K562 (cell line): ENCODE measurements around the gene CTXN1. TPM values are rescaled to one million over a fixed set of nuclear protein-coding genes. Genes with fewer than 3 reads are reported as not detected.

Experiments
- DLX4 ChIP-seq: fragments of 250-450 bp; sonication (Bioruptor Pico); IDR thresholded peaks from 2 replicates; pipeline ENCODE4 v1.6.1; 2021; ENCODE audit warnings: mild to moderate bottlenecking
- E2F4 ChIP-seq: sonication (generic); formaldehyde crosslinking; IDR thresholded peaks from 2 replicates; pipeline ENCODE4 v1.8.0; 2022; ENCODE audit warnings: mild to moderate bottlenecking, low read depth, missing genetic modification reagents
- ELK3 ChIP-seq: fragments of 450-650 bp; formaldehyde crosslinking; IDR thresholded peaks from 2 replicates; pipeline ENCODE4 v1.4.0; 2020; ENCODE audit warnings: mild to moderate bottlenecking
- FOXO4 ChIP-seq: fragments of 450-650 bp; formaldehyde crosslinking; IDR thresholded peaks from 2 replicates; pipeline ENCODE4 v1.4.0; 2020; ENCODE audit warnings: mild to moderate bottlenecking, moderate library complexity
- HDAC1 ChIP-seq, 2 experiments: fragments of 450-650 bp; IDR thresholded peaks; 2 replicates each; pipeline ENCODE4 v1.6.1; 2016 to 2017; ENCODE audit warnings: inconsistent platforms in 1 of 2, mild to moderate bottlenecking in 1 of 2, moderate library complexity in 1 of 2
- HLTF ChIP-seq: fragments of 450-650 bp; IDR thresholded peaks from 2 replicates; pipeline ENCODE4 v1.6.1; 2016
- HMBOX1 ChIP-seq: sonication (generic); IDR thresholded peaks from 2 replicates; pipeline ENCODE4 v1.6.1; 2016
- HNRNPL ChIP-seq: fragments of 200-400 bp; formaldehyde crosslinking; IDR thresholded peaks from 2 replicates; pipeline ENCODE4 v1.6.1; 2017; ENCODE audit warnings: low read depth, mild to moderate bottlenecking, low read length
- MEF2D ChIP-seq: conservative IDR thresholded peaks from 2 replicates; pipeline ENCODE4 v1.6.1; 2016; ENCODE audit warnings: low read depth, missing genetic modification characterization, missing compliant biosample characterization
- MXD1 ChIP-seq: fragments of 250-450 bp; sonication (Bioruptor Pico); IDR thresholded peaks from 2 replicates; pipeline ENCODE4 v1.8.0; 2021; ENCODE audit warnings: borderline replicate concordance, mild to moderate bottlenecking, moderate library complexity; ENCODE audit not compliant: poor library complexity, severe bottlenecking
- PATZ1 ChIP-seq: fragments of 250-450 bp; sonication (Bioruptor Pico); IDR thresholded peaks from 2 replicates; pipeline ENCODE4 v1.5.0; 2020; ENCODE audit warnings: mild to moderate bottlenecking, borderline replicate concordance
- POLR2AphosphoS2 ChIP-seq: IDR thresholded peaks from 2 replicates; pipeline ENCODE4 v1.6.1; 2012; ENCODE audit warnings: low read length, improper control_type of control experiment
- SIN3A ChIP-seq, 2 experiments: fragments of 150-350 bp in 1 of 2; IDR thresholded peaks; 2 replicates each; pipeline ENCODE4 v1.6.1; 2011 to 2016; ENCODE audit warnings: borderline replicate concordance in 2 of 2, low read depth in 2 of 2, low read length in 2 of 2, mild to moderate bottlenecking in 2 of 2, moderate library complexity in 2 of 2; ENCODE audit not compliant: control insufficient read depth in 1 of 2
- SNAPC5 ChIP-seq: fragments of 250-450 bp; sonication (Bioruptor Pico); IDR thresholded peaks from 2 replicates; pipeline ENCODE4 v1.8.0; 2021; ENCODE audit warnings: moderate library complexity, mild to moderate bottlenecking, inconsistent platforms
- ZBTB1 ChIP-seq: sonication (generic); formaldehyde crosslinking; IDR thresholded peaks from 2 replicates; pipeline ENCODE4 v1.8.1; 2023; ENCODE audit warnings: missing genetic modification reagents, low read depth, mild to moderate bottlenecking, borderline replicate concordance
- ZNF655 ChIP-seq: fragments of 250-450 bp; sonication (Bioruptor Pico); IDR thresholded peaks from 2 replicates; pipeline ENCODE4 v1.5.0; 2021
- polyA plus RNA-seq, 8 experiments: library from polyadenylated mRNA; depleted of rRNA in 4 of 8; stranded (reverse) in 5 of 8; unstranded in 3 of 8; fragments of >200 nt; fragmentation: Nextera tagmentation in 2 of 8; fragmentation: Illumina TruSeq in 1 of 8; extraction: Ambion mirVana in 2 of 8; extraction: Trizol in 1 of 8; gene quantifications; 2 replicates each; pipeline versions ENCODE4 v1.2.1 to v1.2.3, GENCODE V29; 2011 to 2014; ENCODE audit warnings: inconsistent platforms in 1 of 8, missing spikeins in 1 of 8
- total RNA-seq, 7 experiments: library from RNA; depleted of rRNA in 6 of 7; stranded (reverse); fragments of >200 nt in 6 of 7; fragmentation: Illumina TruSeq in 2 of 7; extraction: Trizol in 2 of 7; gene quantifications; 2 replicates each; pipeline versions ENCODE4 v1.2.1 to v1.2.3, GENCODE V29; 2011 to 2021; ENCODE audit warnings: low replicate concordance in 1 of 7

Gene CTXN1
- total and polyA plus RNA-seq, 9 of the 15 experiments (the other 6 are each of a cell fraction or from before 2014, with no cell fraction given): 0.15 to 37.4 (median 1.8) TPM; not detected in 2

- no peak for TF ChIP-seq PATZ1 (CRISPR knock-in tag)
- no peak for TF ChIP-seq DLX4 (CRISPR knock-in tag)
- 0 out of 4 replicates have a peak, but pooled peaks have one; percentile 14 to 44 for TF ChIP-seq SIN3A (IDR thresholded peaks at IDR 0.05; ENCODE audit: borderline replicate concordance in 2 of 2, control insufficient read depth in 1 of 2, low read depth in 2 of 2, low read length in 2 of 2)
- no peak for TF ChIP-seq E2F4 (CRISPR knock-in tag)
- TF ChIP-seq SNAPC5: no peak
- TF ChIP-seq HDAC1 (IDR thresholded peaks at IDR 0.05): peak in 1 of 2 experiments; percentile 61; a peak in 1 of 4 replicates
- TF ChIP-seq HNRNPL: no peak
- no peak for TF ChIP-seq HMBOX1
- no peak for TF ChIP-seq ZNF655 (CRISPR knock-in tag)
- TF ChIP-seq FOXO4 (CRISPR knock-in tag): no peak
- peak; percentile 98; the same call in 1 of the 2 replicates for TF ChIP-seq POLR2AphosphoS2
- TF ChIP-seq ZBTB1 (CRISPR knock-in tag): no peak; the same call in 1 of the 2 replicates
- no peak for TF ChIP-seq HLTF
- no peak for TF ChIP-seq MXD1 (CRISPR knock-in tag)
- no peak for TF ChIP-seq ELK3 (CRISPR knock-in tag)
- TF ChIP-seq MEF2D: no peak
Observed at GRCh38 chr19:7926021-7926726, at the start of gene CTXN1 (continued).
